GM12878 (cell line): ENCODE measurements around the gene CSTF2T. TPM values are rescaled to one million over a fixed set of nuclear protein-coding genes. Genes with fewer than 3 reads are reported as not detected.

ENCODE experiments used
- ATAC-seq: fragments of 200-7000 bp; cut with Tn5 transposase; 3 replicates; pipeline ENCODE4 v1.9.1; 2020; ENCODE audit warnings: mild to moderate bottlenecking, moderate library complexity
- BruUV-seq: library from RNA; stranded (reverse); fragments of 400-500 nt; replicated peaks from 2 replicates; lab custom pipeline; 2021; lab: Mats Ljungman, UMichigan
- CTCF ChIA-PET: fragments of 300-600 bp; sonication (Branson Sonifier 250); formaldehyde crosslinking; extraction: SDS; loops from one replicate; lab custom pipeline; 2021; ENCODE audit warnings: inconsistent platforms; lab: Yijun Ruan, JAX
- POLR2A ChIA-PET: fragments of 350-600 bp; formaldehyde crosslinking; extraction: SDS; loops from one replicate; lab custom pipeline; 2021; ENCODE audit warnings: inconsistent platforms; lab: Charles Lee
- RAD21 ChIA-PET: fragments of 300-600 bp; sonication (Branson Sonifier 250); formaldehyde crosslinking; loops from one replicate; lab custom pipeline; 2023; ENCODE audit warnings: antibody characterized with exemption; ENCODE audit not compliant: unreplicated experiment; lab: Charles Lee
- SMC1A ChIA-PET: fragments of 300-600 bp; sonication (Branson Sonifier 250); formaldehyde crosslinking; loops from one replicate; lab custom pipeline; 2023; ENCODE audit not compliant: unreplicated experiment, uncharacterized antibody; lab: Charles Lee
- DNase-seq: peaks from one replicate; pipeline ENCODE4 v3.0.0-alpha.2; 2011; ENCODE audit warnings: low read depth, low spot score
- FAIRE-seq: peaks from 3 replicates; lab custom pipeline; 2011; peaks lifted over from hg19 to GRCh38; lab: Jason Lieb, UNC
- H2AFZ ChIP-seq: 2 replicates; pipeline ENCODE4 v1.6.0; 2011; ENCODE audit warnings: low read depth, low read length, control low read depth; ENCODE audit not compliant: control insufficient read depth
- H3K27ac ChIP-seq: 2 replicates; pipeline ENCODE4 v1.5.1; 2011; ENCODE audit warnings: control low read depth; ENCODE audit not compliant: control insufficient read depth, insufficient read depth
- H3K27me3 ChIP-seq, 2 experiments: replicated peaks in 1 of 2; 2 replicates each; pipeline versions ENCODE4 v1.6.0 to v1.6.1; 2011; ENCODE audit warnings: low read length in 1 of 2; ENCODE audit not compliant: control insufficient read depth in 2 of 2, insufficient read depth in 2 of 2
- H3K36me3 ChIP-seq, 2 experiments: 2 replicates each; pipeline ENCODE4 v1.5.1; 2011; ENCODE audit warnings: low read length in 1 of 2; ENCODE audit not compliant: control insufficient read depth in 2 of 2, insufficient read depth in 2 of 2
- H3K4me1 ChIP-seq: 2 replicates; pipeline ENCODE4 v1.6.1; 2011; ENCODE audit warnings: mild to moderate bottlenecking, low read length, moderate library complexity, mixed read lengths; ENCODE audit not compliant: control insufficient read depth, insufficient read depth
- H3K4me2 ChIP-seq: 2 replicates; pipeline ENCODE4 v1.6.0; 2011; ENCODE audit warnings: control low read depth; ENCODE audit not compliant: control insufficient read depth, insufficient read depth
- H3K4me3 ChIP-seq: fragments of 200-600 bp; sonication (generic); 2 replicates; pipeline ENCODE4 v1.5.1; 2016
- H3K79me2 ChIP-seq: 2 replicates; pipeline ENCODE4 v1.6.0; 2011; ENCODE audit warnings: low read length; ENCODE audit not compliant: control insufficient read depth, insufficient read depth
- H3K9ac ChIP-seq: 2 replicates; pipeline ENCODE4 v1.8.0; 2011; ENCODE audit warnings: low read length, control low read depth, mixed read lengths; ENCODE audit not compliant: control insufficient read depth, insufficient read depth
- H3K9me3 ChIP-seq: replicated peaks from 3 replicates; pipeline ENCODE4 v1.5.1; 2011; ENCODE audit warnings: mild to moderate bottlenecking, low read length; ENCODE audit not compliant: control insufficient read depth, insufficient read depth
- H4K20me1 ChIP-seq: 2 replicates; pipeline ENCODE4 v1.6.0; 2011; ENCODE audit not compliant: control insufficient read depth, insufficient read depth
- CBX3 ChIP-seq: fragments of 200-600 bp; sonication (generic); IDR thresholded peaks from 2 replicates; pipeline ENCODE4 v1.6.1; 2016; ENCODE audit warnings: low read depth, borderline replicate concordance
- FOXK2 ChIP-seq: fragments of 450-650 bp; IDR thresholded peaks from 2 replicates; pipeline ENCODE4 v1.6.1; 2017; ENCODE audit warnings: mild to moderate bottlenecking, moderate library complexity
- FOXM1 ChIP-seq: IDR thresholded peaks from 2 replicates; pipeline ENCODE4 v1.6.1; 2012; ENCODE audit warnings: low read depth, mild to moderate bottlenecking, inconsistent platforms, low read length, moderate library complexity
- GATAD2B ChIP-seq: fragments of 450-650 bp; conservative IDR thresholded peaks from 2 replicates; pipeline ENCODE4 v1.6.1; 2017; ENCODE audit warnings: low read depth, mild to moderate bottlenecking, moderate library complexity
- LARP7 ChIP-seq: fragments of 450-650 bp; IDR thresholded peaks from 2 replicates; pipeline ENCODE4 v1.6.1; 2017; ENCODE audit warnings: mild to moderate bottlenecking
- RB1 ChIP-seq: fragments of 450-650 bp; formaldehyde crosslinking; IDR thresholded peaks from 2 replicates; pipeline ENCODE4 v1.6.1; 2017; ENCODE audit warnings: mild to moderate bottlenecking, borderline replicate concordance
- SREBF2 ChIP-seq: IDR thresholded peaks from 2 replicates; pipeline ENCODE4 v1.6.1; 2012; ENCODE audit warnings: mild to moderate bottlenecking, low read length
- WRNIP1 ChIP-seq: IDR thresholded peaks from 2 replicates; pipeline ENCODE4 v1.6.1; 2011; ENCODE audit warnings: low read depth, low read length, improper control_type of control experiment, borderline replicate concordance
- WGBS: methylation state at CpG from one replicate; pipeline ENCODE4 v1.1.6; 2016; ENCODE audit warnings: low lambda C conversion rate; ENCODE audit not compliant: insufficient replicate concordance, insufficient coverage; ENCODE audit errors: missing lambda C conversion rate; 5-methylcytosine and 5-hydroxymethylcytosine counted together
- in situ Hi-C: fragments of 300-500 bp; cut with MboI; formaldehyde crosslinking; loops from 9 replicates; pipeline ENCODE4 v1.14.3; 2018; ENCODE audit warnings: mixed read lengths
- intact Hi-C: fragments of 100-400 bp; cut with micrococcal nuclease; formaldehyde crosslinking; loops from one replicate; pipeline ENCODE4 v1.14.2; 2022; ENCODE audit not compliant: unreplicated experiment
- polyA plus RNA-seq, 11 experiments: library from polyadenylated mRNA; depleted of rRNA in 4 of 11; unstranded in 6 of 11; stranded (reverse) in 5 of 11; fragments of >200 nt; fragmentation: Nextera tagmentation in 4 of 11; fragmentation: Illumina TruSeq in 1 of 11; extraction: Ambion mirVana in 4 of 11; extraction: Trizol in 1 of 11; gene quantifications; 1 replicate in 1 of 11; 2 replicates in 10 of 11; pipeline versions ENCODE4 v1.2.1 to v1.2.3, GENCODE V29; 2011 to 2016; ENCODE audit warnings: inconsistent platforms in 2 of 11, missing spikeins in 2 of 11, low read depth in 1 of 11
- total RNA-seq, 4 experiments: library from RNA; depleted of rRNA in 3 of 4; stranded (reverse); fragments of >200 nt in 3 of 4; fragmentation: Illumina TruSeq in 1 of 4; extraction: Trizol in 1 of 4; gene quantifications; 2 replicates each; pipeline versions ENCODE4 v1.2.1 to v1.2.3, GENCODE V29; 2013 to 2021
- TF ChIP-seq, protein P1 (sequence below): fragments of 450-650 bp; IDR thresholded peaks from 2 replicates; pipeline ENCODE4 v1.6.1; 2017; ENCODE audit warnings: antibody characterized with exemption, mild to moderate bottlenecking, moderate library complexity
- TF ChIP-seq, protein P2 (sequence below): IDR thresholded peaks from 2 replicates; pipeline ENCODE4 v1.6.1; 2011; ENCODE audit warnings: low read depth, mild to moderate bottlenecking, low read length, moderate library complexity, borderline replicate concordance; ENCODE audit errors: extremely low read depth

The CSTF2T gene
- total and polyA plus RNA-seq, 10 of the 15 experiments (the other 5 are each of a cell fraction or from before 2014, with no cell fraction given): 6.8 to 23.8 (median 14.3) TPM

DNA sequence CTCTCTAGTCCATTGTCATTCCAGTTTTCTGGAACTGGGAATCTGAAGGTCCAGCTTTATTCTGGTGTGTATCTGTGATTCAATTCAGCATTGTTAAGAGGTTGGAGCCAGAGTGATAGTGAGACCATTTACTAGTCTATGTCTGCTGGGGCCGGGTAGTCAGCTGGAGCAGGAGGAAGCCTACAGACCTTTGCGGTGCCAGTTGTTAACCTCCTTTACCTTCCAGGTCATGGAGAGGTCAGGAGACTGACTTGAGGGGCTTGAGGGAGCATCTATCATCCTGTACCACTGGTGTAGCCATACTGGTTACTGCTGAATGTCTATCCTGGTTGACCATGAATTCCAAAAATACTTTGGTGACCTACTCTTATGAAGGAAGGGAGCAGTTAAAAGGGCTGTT lies 9.2 kb upstream of the CSTF2T start:
- H3K27ac ChIP-seq: no peak overlapping the region
- H3K4me1 ChIP-seq: no peaks in the 10 kb centered on the region
- RAD21 ChIA-PET: interaction anchor here (1.1 kb wide), 1 partner anchor 8 kb away, joined by 3 read pairs; no protein-coding TSS in a partner anchor
- BruUV-seq: no TSS peak
- WGBS: 47% methylated on average over 2 of the region's 2 CpGs
- POLR2A ChIA-PET: no interaction called here
- no peak for FAIRE-seq
- in situ Hi-C loops: no loop called here
- TF ChIP-seq, protein P1, sequence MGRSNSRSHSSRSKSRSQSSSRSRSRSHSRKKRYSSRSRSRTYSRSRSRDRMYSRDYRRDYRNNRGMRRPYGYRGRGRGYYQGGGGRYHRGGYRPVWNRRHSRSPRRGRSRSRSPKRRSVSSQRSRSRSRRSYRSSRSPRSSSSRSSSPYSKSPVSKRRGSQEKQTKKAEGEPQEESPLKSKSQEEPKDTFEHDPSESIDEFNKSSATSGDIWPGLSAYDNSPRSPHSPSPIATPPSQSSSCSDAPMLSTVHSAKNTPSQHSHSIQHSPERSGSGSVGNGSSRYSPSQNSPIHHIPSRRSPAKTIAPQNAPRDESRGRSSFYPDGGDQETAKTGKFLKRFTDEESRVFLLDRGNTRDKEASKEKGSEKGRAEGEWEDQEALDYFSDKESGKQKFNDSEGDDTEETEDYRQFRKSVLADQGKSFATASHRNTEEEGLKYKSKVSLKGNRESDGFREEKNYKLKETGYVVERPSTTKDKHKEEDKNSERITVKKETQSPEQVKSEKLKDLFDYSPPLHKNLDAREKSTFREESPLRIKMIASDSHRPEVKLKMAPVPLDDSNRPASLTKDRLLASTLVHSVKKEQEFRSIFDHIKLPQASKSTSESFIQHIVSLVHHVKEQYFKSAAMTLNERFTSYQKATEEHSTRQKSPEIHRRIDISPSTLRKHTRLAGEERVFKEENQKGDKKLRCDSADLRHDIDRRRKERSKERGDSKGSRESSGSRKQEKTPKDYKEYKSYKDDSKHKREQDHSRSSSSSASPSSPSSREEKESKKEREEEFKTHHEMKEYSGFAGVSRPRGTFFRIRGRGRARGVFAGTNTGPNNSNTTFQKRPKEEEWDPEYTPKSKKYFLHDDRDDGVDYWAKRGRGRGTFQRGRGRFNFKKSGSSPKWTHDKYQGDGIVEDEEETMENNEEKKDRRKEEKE: no peak
- TF ChIP-seq SREBF2 (no peak), RB1 (no peak), FOXM1 (no peak), FOXK2 (no peak), GATAD2B (no peak), LARP7 (no peak), WRNIP1 (no peak), CBX3 (no peak)
- TF ChIP-seq, protein P2, sequence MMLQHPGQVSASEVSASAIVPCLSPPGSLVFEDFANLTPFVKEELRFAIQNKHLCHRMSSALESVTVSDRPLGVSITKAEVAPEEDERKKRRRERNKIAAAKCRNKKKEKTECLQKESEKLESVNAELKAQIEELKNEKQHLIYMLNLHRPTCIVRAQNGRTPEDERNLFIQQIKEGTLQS: no peak
- no peak overlapping the region for H3K9ac ChIP-seq
- intact Hi-C loops: no loop called here
- H4K20me1 ChIP-seq: no peaks in the 10 kb centered on the region
- ATAC-seq: no peak
- H3K9me3 ChIP-seq: no peaks in the 10 kb centered on the region
- no peak overlapping the region for H2AFZ ChIP-seq
- no peak for DNase-seq
- H3K79me2 ChIP-seq: no peaks in the 10 kb centered on the region
- no peak overlapping the region for H3K4me3 ChIP-seq
- no peak overlapping the region for H3K4me2 ChIP-seq
- CTCF ChIA-PET: interaction anchor here (0.8 kb wide), 1 partner anchor 84 kb away, joined by 3 read pairs; no protein-coding TSS in a partner anchor
- SMC1A ChIA-PET: no interaction called here
- H3K27me3 ChIP-seq: no peaks in the 10 kb centered on the region
- H3K36me3 ChIP-seq: no peaks in the 10 kb centered on the region
